GM19468 (cell line): Measurements from ENCODE around the gene ATXN7L1.
A peak's percentile ranks its signal among the peaks of the same experiment; 100 is the strongest.

Source experiments
- ATAC-seq: cut with Tn5 transposase; IDR thresholded peaks from one replicate; pipeline ENCODE4 v1.9.1; 2021; ENCODE audit warnings: mild to moderate bottlenecking, moderate library complexity, moderate number of reproducible peaks; ENCODE audit not compliant: unreplicated experiment; ENCODE audit errors: extremely low read depth

The ATXN7L1 gene

GRCh38 chr7:105830405-105831301 is 45.7 kb downstream of the ATXN7L1 start:
- ATAC-seq: no peak

DNA sequence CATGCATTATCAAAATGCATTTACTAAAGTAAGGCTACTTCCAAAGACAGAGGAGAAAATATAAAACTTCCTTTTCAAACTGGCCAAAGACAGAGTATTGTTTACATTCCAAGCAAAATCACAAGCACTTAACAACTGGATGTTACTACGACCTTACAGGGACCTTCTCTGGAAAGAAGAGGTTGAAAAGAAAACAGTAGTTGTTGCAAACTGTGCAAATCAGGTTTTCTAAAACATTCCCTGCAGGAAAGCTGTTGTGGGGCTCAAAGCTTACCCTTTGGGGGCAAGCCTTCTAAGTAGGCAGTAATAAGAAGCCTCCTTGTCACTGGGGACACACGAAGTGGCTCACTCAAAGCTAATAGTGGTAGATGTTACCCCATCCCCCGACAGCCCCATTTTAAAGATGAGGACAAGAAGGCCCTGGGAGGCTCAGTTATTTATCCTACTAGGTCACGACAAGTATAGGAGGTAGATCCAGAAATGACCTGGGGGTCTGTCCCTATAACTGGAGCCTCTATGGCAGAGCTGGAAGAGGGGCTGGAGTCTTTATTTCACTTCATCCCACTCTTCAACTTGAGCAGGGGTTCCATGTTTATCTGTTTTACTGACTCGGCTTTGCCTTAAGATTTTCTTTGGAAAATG is 46.6 kb downstream of the ATXN7L1 start:
- no peak for ATAC-seq

- no peak for ATAC-seq
Observed at GRCh38 chr7:105828141-105828540, 48.3 kb downstream of the ATXN7L1 start.

- ATAC-seq: no peak
Observed at GRCh38 chr7:105827151-105827875, 49.1 kb downstream of the ATXN7L1 start.

DNA sequence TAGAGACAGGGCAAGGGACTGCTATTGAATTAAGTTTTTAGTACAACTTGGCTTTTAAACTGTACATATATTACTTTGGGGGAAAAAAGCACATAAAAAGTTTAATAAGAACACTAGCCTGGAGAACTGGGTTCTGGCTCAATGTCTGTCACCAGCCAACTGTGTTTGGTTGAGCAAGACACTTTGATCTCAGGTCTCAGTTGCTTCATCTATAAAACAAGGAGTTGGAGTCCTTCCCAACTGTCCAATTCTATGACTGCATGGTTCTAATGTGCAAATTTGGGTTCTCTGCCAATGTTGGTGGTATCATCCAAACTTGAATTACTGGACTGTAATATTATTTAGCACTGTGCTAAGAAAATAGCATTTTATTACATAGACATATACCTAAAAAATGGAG is 50.3 kb downstream of the ATXN7L1 start:
- ATAC-seq: no peak

GRCh38 chr7:105825371-105825770 is 51.0 kb downstream of the ATXN7L1 start:
- no peak for ATAC-seq

DNA sequence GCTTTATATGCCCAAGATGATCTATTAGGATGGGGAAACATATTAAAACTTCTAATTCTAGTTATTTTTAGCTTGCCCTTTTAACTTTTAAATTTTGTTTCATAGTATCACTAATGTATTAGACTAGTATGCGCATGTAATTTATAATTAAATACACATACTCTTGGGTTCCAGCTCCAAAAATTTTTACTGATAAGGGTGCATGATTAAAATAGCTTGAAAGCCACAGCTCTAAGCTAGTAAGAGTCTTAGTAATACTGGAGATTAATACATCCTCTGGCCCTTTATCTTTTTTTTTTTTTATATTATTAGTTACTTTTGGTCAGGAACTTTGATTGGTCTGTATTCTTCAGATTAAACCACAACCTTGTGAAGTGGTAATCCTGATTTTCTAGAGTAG is 53.6 kb downstream of the ATXN7L1 start:
- ATAC-seq: no peak

GRCh38 chr7:105821527-105821926 is 54.9 kb downstream of the ATXN7L1 start:
- ATAC-seq: no peak

GRCh38 chr7:105820363-105821066 is 55.9 kb downstream of the ATXN7L1 start:
- ATAC-seq: no peak

GRCh38 chr7:105819559-105819958 is 56.8 kb downstream of the ATXN7L1 start:
- no peak for ATAC-seq

- no peak for ATAC-seq
Observed at GRCh38 chr7:105816954-105817615, 59.3 kb downstream of the ATXN7L1 start.

DNA sequence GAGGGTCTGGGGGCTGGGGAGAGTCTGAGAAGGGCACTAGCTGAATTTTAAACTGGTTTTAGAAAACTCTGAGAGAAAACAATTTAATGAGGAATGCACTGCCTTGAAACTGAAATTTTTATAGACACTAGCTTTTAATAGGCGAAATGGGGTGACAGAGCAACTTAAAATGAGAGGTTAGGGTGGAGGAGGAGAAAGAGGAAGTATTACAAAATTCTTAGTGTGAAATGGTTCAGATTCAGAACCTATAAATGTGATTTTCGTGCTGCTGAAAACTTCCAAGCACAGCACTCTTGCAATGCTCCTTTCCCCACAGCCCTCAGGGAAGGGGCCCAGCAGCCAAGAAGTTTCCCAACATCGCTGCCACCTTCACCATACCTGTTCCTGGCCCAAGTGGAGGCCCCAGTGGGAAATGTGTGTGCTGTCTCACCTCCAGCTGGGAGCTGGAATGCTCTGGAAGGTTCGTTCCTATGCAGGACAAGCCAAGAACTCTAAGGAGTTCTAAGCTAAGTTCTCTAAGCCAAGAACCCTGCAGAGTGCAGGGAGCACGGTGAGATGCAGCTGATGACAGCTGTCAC is 60.0 kb downstream of the ATXN7L1 start:
- ATAC-seq: no peak

GRCh38 chr7:105815576-105815975 is 60.8 kb downstream of the ATXN7L1 start:
- ATAC-seq: no peak

GRCh38 chr7:105814481-105814880 is 61.9 kb downstream of the ATXN7L1 start:
- no peak for ATAC-seq

DNA sequence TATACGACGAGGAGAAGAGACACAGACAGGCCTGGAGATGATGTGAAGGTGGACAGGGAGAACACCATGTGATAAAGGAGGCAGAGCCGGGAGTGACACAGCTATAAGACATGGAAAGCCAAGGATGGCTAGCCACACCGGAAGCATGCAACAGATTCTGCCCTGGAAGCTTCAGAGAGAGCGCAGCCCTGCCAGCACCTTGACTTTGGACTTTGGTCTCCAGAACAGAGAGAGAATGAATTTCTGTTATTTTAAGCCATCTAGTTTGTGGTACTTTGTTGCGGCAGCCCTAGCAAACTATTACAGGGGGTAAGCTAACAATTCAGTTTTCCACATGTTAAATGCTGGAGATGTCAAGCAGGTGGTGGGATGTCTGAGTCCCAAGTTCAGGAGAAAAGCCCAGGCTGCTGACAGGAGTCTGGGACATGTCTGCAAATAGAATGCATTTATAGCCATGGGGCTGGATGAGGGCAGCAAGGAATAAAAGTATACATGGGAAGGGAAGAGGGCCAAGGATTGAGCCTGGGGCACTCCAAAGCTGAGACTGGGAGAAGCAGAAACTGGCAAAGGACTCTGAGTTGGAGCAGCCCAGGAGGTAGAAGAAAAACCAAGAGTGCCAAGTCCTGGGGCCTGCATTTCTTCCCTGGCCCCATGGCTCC is 65.1 kb downstream of the ATXN7L1 start:
- no peak for ATAC-seq

GRCh38 chr7:105810556-105810955 is 65.8 kb downstream of the ATXN7L1 start:
- ATAC-seq: no peak

DNA sequence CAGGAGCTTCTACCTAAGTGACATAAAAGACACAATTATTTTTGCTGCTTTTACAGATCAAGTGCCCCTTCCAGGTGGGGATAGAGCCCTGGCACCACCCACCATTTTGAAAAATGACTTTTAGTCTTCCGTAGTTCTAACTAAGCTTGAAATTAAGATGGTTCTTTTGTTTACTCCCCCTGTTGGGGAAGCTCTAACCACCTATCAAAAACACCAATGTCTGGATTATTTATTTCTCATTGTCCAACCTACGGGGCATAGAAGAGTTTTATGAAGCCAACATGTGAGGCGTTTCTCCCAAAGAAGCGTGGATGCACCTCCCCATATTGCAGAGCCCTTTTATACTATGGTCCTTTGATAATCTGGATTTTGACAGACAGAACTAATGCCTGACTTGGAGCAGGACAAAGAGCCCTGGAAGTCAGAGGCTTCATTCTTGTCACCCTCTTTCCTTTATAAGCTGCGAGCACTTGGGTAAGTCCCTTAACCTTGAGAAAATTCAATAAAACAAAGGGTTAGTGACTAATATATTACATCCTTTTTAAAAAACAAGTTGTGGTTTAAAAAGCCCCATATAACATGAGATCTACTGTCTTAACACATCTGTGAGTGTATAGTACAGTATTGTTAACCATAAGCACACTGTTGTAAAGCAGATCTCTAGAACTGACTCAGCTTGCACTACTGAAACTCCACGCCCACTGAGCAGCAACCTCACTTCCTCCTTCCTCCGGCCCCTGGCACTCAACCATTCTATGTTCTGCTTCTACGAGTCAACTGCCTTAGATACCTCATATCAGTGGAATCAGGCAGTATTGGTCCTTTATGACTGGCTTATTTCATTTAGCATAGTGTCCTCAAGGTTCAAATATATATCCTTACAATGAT is 67.5 kb downstream of the ATXN7L1 start:
- peak; percentile 100 for ATAC-seq

GRCh38 chr7:105808209-105808608 is 68.2 kb downstream of the ATXN7L1 start:
- ATAC-seq: no peak
